H1 (cell line): Measurements from ENCODE around the gene KIF21A. TPM values are rescaled to one million over a fixed set of nuclear protein-coding genes. Genes with fewer than 3 reads are reported as not detected.

Source experiments
- CTCF ChIA-PET: fragments of 300-600 bp; sonication (Branson Sonifier 250); formaldehyde crosslinking; loops from one replicate; lab custom pipeline; 2021; ENCODE audit not compliant: partially characterized antibody; lab: Charles Lee
- POLR2A ChIA-PET: fragments of 300-600 bp; sonication (Branson Sonifier 250); formaldehyde crosslinking; loops from one replicate; lab custom pipeline; 2021; ENCODE audit warnings: inconsistent platforms; ENCODE audit not compliant: partially characterized antibody; lab: Charles Lee
- DNase-seq, 2 experiments: peaks; one replicate each; pipeline versions ENCODE4 v3.0.0 to v3.0.0-alpha.2; 2010 to 2022; ENCODE audit warnings: low spot score in 2 of 2, low read depth in 1 of 2, mixed read lengths in 1 of 2
- FAIRE-seq: peaks from 2 replicates; lab custom pipeline; 2011; peaks lifted over from hg19 to GRCh38; lab: Jason Lieb, UNC
- H2AFZ ChIP-seq: 2 replicates; pipeline ENCODE4 v1.8.1; 2012; ENCODE audit warnings: low read length, inconsistent platforms
- H2AK5ac ChIP-seq: 2 replicates; pipeline ENCODE4 v1.6.1; 2013; ENCODE audit warnings: low read depth, low read length
- H2BK120ac ChIP-seq: replicated peaks from 2 replicates; pipeline ENCODE3; 2013; ENCODE audit warnings: low read depth, low read length, inconsistent platforms
- H2BK12ac ChIP-seq: 2 replicates; pipeline ENCODE4 v1.6.1; 2013; ENCODE audit warnings: low read depth, low read length
- H2BK15ac ChIP-seq: 2 replicates; pipeline ENCODE4 v1.6.1; 2013; ENCODE audit warnings: low read length
- H2BK20ac ChIP-seq: 2 replicates; pipeline ENCODE4 v1.6.1; 2013; ENCODE audit warnings: low read length
- H2BK5ac ChIP-seq: 2 replicates; pipeline ENCODE4 v1.6.1; 2013; ENCODE audit warnings: low read depth, low read length
- H3K14ac ChIP-seq: 2 replicates; pipeline ENCODE4 v1.6.1; 2013; ENCODE audit warnings: inconsistent platforms; ENCODE audit not compliant: insufficient read length
- H3K18ac ChIP-seq: 2 replicates; pipeline ENCODE4 v1.6.1; 2013; ENCODE audit warnings: low read length; ENCODE audit errors: extremely low read depth
- H3K23ac ChIP-seq: 2 replicates; pipeline ENCODE4 v1.6.1; 2013; ENCODE audit warnings: inconsistent platforms; ENCODE audit not compliant: insufficient read length
- H3K23me2 ChIP-seq: 2 replicates; pipeline ENCODE4 v1.6.1; 2013; ENCODE audit warnings: low read depth, low read length
- H3K27ac ChIP-seq: 2 replicates; pipeline ENCODE4 v1.6.1; 2011; ENCODE audit warnings: low read depth, low read length, inconsistent platforms
- H3K27me3 ChIP-seq, 4 experiments: replicated peaks in 1 of 4; 1 replicate in 1 of 4; 2 replicates in 3 of 4; pipeline versions ENCODE4 v1.6.1 to v1.8.1; 2011 to 2013; ENCODE audit warnings: low read length in 3 of 4, mild to moderate bottlenecking in 3 of 4, inconsistent platforms in 2 of 4, mixed read lengths in 2 of 4, moderate library complexity in 1 of 4; ENCODE audit not compliant: control insufficient read depth in 3 of 4, insufficient read depth in 3 of 4; ENCODE audit errors: extremely low read depth in 1 of 4
- H3K36me3 ChIP-seq, 4 experiments: 2 replicates each; pipeline versions ENCODE4 v1.6.1 to v1.8.1; 2011 to 2013; ENCODE audit warnings: mild to moderate bottlenecking in 4 of 4, low read length in 3 of 4, moderate library complexity in 2 of 4, control low read depth in 1 of 4, inconsistent platforms in 1 of 4; ENCODE audit not compliant: insufficient read depth in 4 of 4, control insufficient read depth in 2 of 4
- H3K4ac ChIP-seq: replicated peaks from 2 replicates; pipeline ENCODE3; 2013; ENCODE audit warnings: low read length, low read depth, mixed read lengths, inconsistent platforms; ENCODE audit not compliant: insufficient read length
- H3K4me1 ChIP-seq, 4 experiments: replicated peaks in 1 of 4; 1 replicate in 1 of 4; 2 replicates in 3 of 4; pipeline versions ENCODE4 v1.6.1 to v1.8.1; 2011 to 2013; ENCODE audit warnings: low read length in 3 of 4, inconsistent platforms in 2 of 4, mixed read lengths in 1 of 4; ENCODE audit not compliant: insufficient read depth in 4 of 4, control insufficient read depth in 3 of 4
- H3K4me2 ChIP-seq, 2 experiments: 2 replicates each; pipeline versions ENCODE4 v1.6.1 to v1.8.1; 2011 to 2013; ENCODE audit warnings: low read depth in 2 of 2, low read length in 2 of 2, control low read depth in 1 of 2, inconsistent platforms in 1 of 2, mild to moderate bottlenecking in 1 of 2; ENCODE audit not compliant: insufficient read depth in 1 of 2
- H3K4me3 ChIP-seq, 4 experiments: fragments of 200-600, 300-600 bp in 1 of 4; sonication (generic), shearing (Covaris generic), sonication (Bioruptor Twin) in 1 of 4; 2 replicates each; pipeline versions ENCODE4 v1.5.1 to v1.8.1; 2011 to 2016; ENCODE audit warnings: low read length in 4 of 4, low read depth in 3 of 4, control low read depth in 2 of 4, inconsistent platforms in 2 of 4, mild to moderate bottlenecking in 2 of 4, mixed read lengths in 1 of 4, moderate library complexity in 1 of 4; ENCODE audit not compliant: insufficient read depth in 2 of 4; ENCODE audit errors: extremely low read depth in 1 of 4
- H3K56ac ChIP-seq: replicated peaks from 2 replicates; pipeline ENCODE3; 2013; ENCODE audit warnings: low read depth, mild to moderate bottlenecking, mixed read lengths, low read length, inconsistent platforms; ENCODE audit not compliant: insufficient read length
- H3K79me1 ChIP-seq: 2 replicates; pipeline ENCODE4 v1.6.1; 2013; ENCODE audit warnings: low read depth, low read length, control low read depth
- H3K79me2 ChIP-seq, 2 experiments: 2 replicates each; pipeline versions ENCODE4 v1.6.1 to v1.8.1; 2012 to 2013; ENCODE audit warnings: low read length in 2 of 2, mild to moderate bottlenecking in 2 of 2, inconsistent platforms in 1 of 2; ENCODE audit not compliant: insufficient read depth in 2 of 2, control insufficient read depth in 1 of 2
- H3K9ac ChIP-seq, 4 experiments: replicated peaks in 1 of 4; 1 replicate in 1 of 4; 2 replicates in 3 of 4; pipeline versions ENCODE4 v1.6.1 to v1.8.1; 2011 to 2013; ENCODE audit warnings: low read depth in 3 of 4, low read length in 3 of 4, control low read depth in 2 of 4, mild to moderate bottlenecking in 2 of 4, moderate library complexity in 2 of 4, inconsistent platforms in 1 of 4; ENCODE audit errors: extremely low read depth in 1 of 4
- H3K9me3 ChIP-seq, 2 experiments: 2 replicates each; pipeline versions ENCODE4 v1.6.1 to v1.8.1; 2012 to 2013; ENCODE audit warnings: mild to moderate bottlenecking in 2 of 2, moderate library complexity in 2 of 2, control low read depth in 1 of 2, inconsistent platforms in 1 of 2, low read depth in 1 of 2, low read length in 1 of 2, mixed read lengths in 1 of 2; ENCODE audit not compliant: insufficient read depth in 2 of 2
- H4K20me1 ChIP-seq, 2 experiments: replicated peaks in 1 of 2; 2 replicates each; pipeline versions ENCODE3 to v1.8.1; 2011 to 2013; ENCODE audit warnings: inconsistent platforms in 2 of 2, low read length in 2 of 2, mild to moderate bottlenecking in 1 of 2; ENCODE audit not compliant: insufficient read depth in 2 of 2, control insufficient read depth in 1 of 2
- H4K5ac ChIP-seq: 2 replicates; pipeline ENCODE4 v1.6.1; 2013; ENCODE audit warnings: low read length, low read depth, mixed read lengths, inconsistent platforms; ENCODE audit not compliant: insufficient read length
- H4K8ac ChIP-seq: 2 replicates; pipeline ENCODE4 v1.8.0; 2013; ENCODE audit warnings: mild to moderate bottlenecking, moderate library complexity, low read length, inconsistent platforms; ENCODE audit not compliant: insufficient read depth; ENCODE audit errors: extremely low read depth
- H4K91ac ChIP-seq: replicated peaks from 2 replicates; pipeline ENCODE3; 2013; ENCODE audit warnings: low read length, mixed read lengths, inconsistent platforms; ENCODE audit not compliant: insufficient read length
- ATF3 ChIP-seq: IDR thresholded peaks from 2 replicates; pipeline ENCODE4 v1.6.1; 2011; ENCODE audit warnings: low read depth, mild to moderate bottlenecking, low read length; ENCODE audit not compliant: insufficient read depth
- BACH1 ChIP-seq: IDR thresholded peaks from 2 replicates; pipeline ENCODE4 v1.6.1; 2012; ENCODE audit warnings: low read length, improper control_type of control experiment
- BRCA1 ChIP-seq: IDR thresholded peaks from 2 replicates; pipeline ENCODE4 v1.6.1; 2012; ENCODE audit warnings: low read depth, low read length, improper control_type of control experiment
- CBX5 ChIP-seq: fragments of 300-800, 300-1000 bp; sonication (generic); IDR thresholded peaks from 2 replicates; pipeline ENCODE4 v1.7.1; 2016; ENCODE audit warnings: antibody characterized with exemption, low read length, low read depth
- CHD1 ChIP-seq: IDR thresholded peaks from 2 replicates; pipeline ENCODE4 v1.6.1; 2012; ENCODE audit warnings: low read depth, low read length, improper control_type of control experiment
- E2F6 ChIP-seq: IDR thresholded peaks from 2 replicates; pipeline ENCODE4 v1.6.1; 2012; ENCODE audit warnings: inconsistent platforms
- JUND ChIP-seq: IDR thresholded peaks from 2 replicates; pipeline ENCODE4 v1.6.1; 2011; ENCODE audit warnings: mild to moderate bottlenecking, improper control_type of control experiment, low read length
- KDM1A ChIP-seq: fragments of 200-600, 300-600 bp; sonication (generic); IDR thresholded peaks from 2 replicates; pipeline ENCODE4 v1.7.1; 2016; ENCODE audit warnings: mild to moderate bottlenecking, low read length, borderline replicate concordance
- KDM5A ChIP-seq: fragments of 200-600 bp; IDR thresholded peaks from 2 replicates; pipeline ENCODE4 v1.7.1; 2012; ENCODE audit warnings: mild to moderate bottlenecking, low read length, inconsistent platforms, mixed read lengths
- POLR2AphosphoS5 ChIP-seq: IDR thresholded peaks from 2 replicates; pipeline ENCODE4 v1.6.1; 2011; ENCODE audit warnings: low read depth, low read length
- RBBP5 ChIP-seq: IDR thresholded peaks from 2 replicates; pipeline ENCODE4 v1.7.1; 2012; ENCODE audit warnings: low read depth, mild to moderate bottlenecking, inconsistent platforms, low read length, moderate library complexity, borderline replicate concordance
- RNF2 ChIP-seq: fragments of 200-900, 300-1000 bp; sonication (generic); IDR thresholded peaks from 2 replicates; pipeline ENCODE4 v1.7.1; 2016; ENCODE audit warnings: borderline replicate concordance, low read depth, mild to moderate bottlenecking, antibody characterized with exemption, low read length; ENCODE audit not compliant: poor library complexity, severe bottlenecking; ENCODE audit errors: missing control alignments
- TCF12 ChIP-seq: IDR thresholded peaks from 2 replicates; pipeline ENCODE4 v1.6.1; 2011; ENCODE audit warnings: low read depth, mild to moderate bottlenecking, low read length
- WGBS, 2 experiments: shearing (Covaris generic) in 1 of 2; methylation state at CpG; one replicate each; pipeline versions ENCODE4 v1.1.6 to v1.1.7; 2013 to 2015; ENCODE audit warnings: low lambda C conversion rate in 2 of 2, mixed read lengths in 2 of 2, inconsistent platforms in 1 of 2, low coverage in 1 of 2, missing lambda C conversion rate in 1 of 2; ENCODE audit not compliant: insufficient replicate concordance in 2 of 2, insufficient coverage in 1 of 2, insufficient read length in 1 of 2; ENCODE audit errors: extremely low coverage in 1 of 2, missing lambda C conversion rate in 1 of 2; 5-methylcytosine and 5-hydroxymethylcytosine counted together
- polyA plus RNA-seq, 7 experiments: library from polyadenylated mRNA; depleted of rRNA in 3 of 7; stranded (reverse) in 5 of 7; unstranded in 2 of 7; fragments of >200 nt in 5 of 7; fragments of 200-250 nt in 2 of 7; gene quantifications; 1 replicate in 5 of 7; 2 replicates in 1 of 7; 4 replicates in 1 of 7; pipeline versions ENCODE4 v1.2.1 to v1.2.3, GENCODE V29; 2011 to 2013; ENCODE audit warnings: missing spikeins in 2 of 7, mixed read lengths in 2 of 7
- total RNA-seq: library from RNA; stranded (reverse); fragmentation: NEBNext Ultra II Directional; extraction: Animal tissue kit (Norgen Biotek cat#: 25700); gene quantifications from 2 replicates; pipeline ENCODE4 v1.2.1, GENCODE V29; 2021

Gene KIF21A
- total and polyA plus RNA-seq, 2 of the 8 experiments (the other 6 are each of a cell fraction or from before 2014, with no cell fraction given) = 10.0 to 26.0 TPM

- Histone ChIP-seq H2BK15ac (no peak overlapping the region), H2AK5ac (no peak overlapping the region), H3K27ac (no peak overlapping the region), H3K4me1 (no peaks in the 10 kb centered on the region), H3K18ac (no peak overlapping the region), H3K79me1 (no peaks in the 10 kb centered on the region), H3K14ac (no peak overlapping the region), H4K5ac (no peak overlapping the region), H3K9me3 (no peaks in the 10 kb centered on the region), H3K56ac (no peak overlapping the region), H3K4me3 (no peak overlapping the region), H4K91ac (no peak overlapping the region), H3K79me2 (no peaks in the 10 kb centered on the region), H2BK5ac (no peak overlapping the region), H2BK120ac (no peak overlapping the region), H3K23me2 (no peaks in the 10 kb centered on the region), H2BK12ac (no peak overlapping the region), H3K23ac (no peak overlapping the region), H3K4me2 (no peak overlapping the region), H2AFZ (no peak overlapping the region), H4K8ac (no peak overlapping the region), H3K27me3 (no peaks in the 10 kb centered on the region), H4K20me1 (no peaks in the 10 kb centered on the region), H3K4ac (no peak overlapping the region), H2BK20ac (no peak overlapping the region), H3K36me3 (peaks cover 0 to 5% (median 2%) of the 10 kb centered on the region in 4 experiments; a peak in 4 of 8 replicates), H3K9ac (no peak overlapping the region)
- CTCF ChIA-PET = interaction anchor here (0.9 kb wide), 1 partner anchor 23 kb away, joined by 4 read pairs; no protein-coding TSS in a partner anchor
- FAIRE-seq (no peak), DNase-seq (no peak)
- POLR2A ChIA-PET = no interaction called here
- WGBS, 2 experiments = 88% methylated on average over 3 of the region's 3 CpGs; no CpG with 5 or more reads in 1 of the 2 experiments
- TF ChIP-seq BACH1 (no peak), RNF2 (no peak), RBBP5 (no peak), TCF12 (no peak), BRCA1 (no peak), KDM5A (no peak), CHD1 (no peak), ATF3 (no peak), KDM1A (no peak), E2F6 (no peak), POLR2AphosphoS5 (no peak), CBX5 (no peak), JUND (no peak)
These were observed 90.4 kb downstream of the KIF21A start for GRCh38 chr12:39352471-39353017.
